IMR-90 (cell line): Measurements from ENCODE around the gene SDF2L1. TPM values are rescaled to one million over a fixed set of nuclear protein-coding genes. Genes with fewer than 3 reads are reported as not detected.

ENCODE experiments used
- ATAC-seq: fragments of 200-7000 bp; cut with Tn5 transposase; 2 replicates; pipeline ENCODE4 v1.9.1; 2020; ENCODE audit warnings: low read depth, mild to moderate bottlenecking, moderate library complexity
- BruUV-seq: library from RNA; stranded (reverse); fragments of 400-500 nt; replicated peaks from 2 replicates; lab custom pipeline; 2021; lab: Mats Ljungman, UMichigan
- CTCF ChIA-PET: fragments of 300-600 bp; formaldehyde crosslinking; extraction: SDS; loops from one replicate; lab custom pipeline; 2021; ENCODE audit warnings: antibody characterized with exemption; lab: Yijun Ruan, JAX
- POLR2A ChIA-PET: fragments of 300-600 bp; sonication (Branson Sonifier 250); formaldehyde crosslinking; loops from one replicate; lab custom pipeline; 2022; ENCODE audit warnings: antibody characterized with exemption; ENCODE audit not compliant: unreplicated experiment; lab: Charles Lee
- DNase-seq: peaks from one replicate; pipeline ENCODE4 v3.0.0; 2013
- H2AFZ ChIP-seq: replicated peaks from 2 replicates; pipeline ENCODE3; 2013; ENCODE audit warnings: low read length, mild to moderate bottlenecking; ENCODE audit not compliant: poor library complexity
- H2AK5ac ChIP-seq: 2 replicates; pipeline ENCODE4 v1.6.1; 2013; ENCODE audit warnings: low read depth, low read length, inconsistent platforms
- H2AK9ac ChIP-seq: replicated peaks from 2 replicates; pipeline ENCODE3; 2013; ENCODE audit warnings: mild to moderate bottlenecking, low read depth, low read length, moderate library complexity; ENCODE audit not compliant: poor library complexity
- H2BK120ac ChIP-seq: 2 replicates; pipeline ENCODE4 v1.6.1; 2013; ENCODE audit warnings: low read depth, low read length, inconsistent platforms
- H2BK15ac ChIP-seq: 3 replicates; pipeline ENCODE4 v1.6.1; 2013; ENCODE audit warnings: low read depth, low read length, inconsistent platforms
- H2BK20ac ChIP-seq: 2 replicates; pipeline ENCODE4 v1.6.1; 2013; ENCODE audit warnings: low read depth, mild to moderate bottlenecking, inconsistent platforms, low read length, moderate library complexity
- H2BK5ac ChIP-seq: 2 replicates; pipeline ENCODE4 v1.6.1; 2013; ENCODE audit warnings: mild to moderate bottlenecking, low read depth, low read length, inconsistent platforms; ENCODE audit not compliant: poor library complexity, severe bottlenecking
- H3K14ac ChIP-seq: replicated peaks from 2 replicates; pipeline ENCODE4 v1.6.1; 2013; ENCODE audit warnings: low read depth, low read length, inconsistent platforms
- H3K18ac ChIP-seq: 2 replicates; pipeline ENCODE4 v1.6.1; 2013; ENCODE audit warnings: low read depth, low read length, control low read depth
- H3K23ac ChIP-seq: 2 replicates; pipeline ENCODE4 v1.6.1; 2013; ENCODE audit warnings: low read depth, low read length, inconsistent platforms
- H3K27ac ChIP-seq: 2 replicates; pipeline ENCODE4 v1.5.1; 2013; ENCODE audit warnings: mild to moderate bottlenecking, control low read depth, low read length; ENCODE audit not compliant: insufficient read depth
- H3K27me3 ChIP-seq: 2 replicates; pipeline ENCODE4 v1.6.1; 2013; ENCODE audit warnings: low read length; ENCODE audit not compliant: control insufficient read depth, insufficient read depth
- H3K36me3 ChIP-seq: 2 replicates; pipeline ENCODE4 v1.6.1; 2013; ENCODE audit warnings: low read length, mixed read lengths; ENCODE audit not compliant: control insufficient read depth, insufficient read depth
- H3K4ac ChIP-seq: 2 replicates; pipeline ENCODE4 v1.6.1; 2013; ENCODE audit warnings: low read depth, low read length, inconsistent platforms
- H3K4me1 ChIP-seq: 2 replicates; pipeline ENCODE4 v1.6.1; 2013; ENCODE audit warnings: low read length, mixed read lengths; ENCODE audit not compliant: control insufficient read depth, insufficient read depth
- H3K4me2 ChIP-seq: 2 replicates; pipeline ENCODE4 v1.6.1; 2013; ENCODE audit warnings: low read depth, mild to moderate bottlenecking, control low read depth, low read length, moderate library complexity
- H3K4me3 ChIP-seq: 2 replicates; pipeline ENCODE4 v1.5.1; 2013; ENCODE audit warnings: low read depth, mild to moderate bottlenecking, control low read depth, low read length, moderate library complexity; ENCODE audit not compliant: insufficient read depth
- H3K56ac ChIP-seq: 2 replicates; pipeline ENCODE4 v1.6.1; 2013; ENCODE audit warnings: low read length, inconsistent platforms; ENCODE audit not compliant: insufficient read depth; ENCODE audit errors: extremely low read depth
- H3K79me1 ChIP-seq, 2 experiments: 2 replicates each; pipeline ENCODE4 v1.6.1; 2013; ENCODE audit warnings: low read length in 2 of 2, inconsistent platforms in 1 of 2, low read depth in 1 of 2
- H3K9ac ChIP-seq: 2 replicates; pipeline ENCODE4 v1.6.1; 2013; ENCODE audit warnings: low read depth, low read length, control low read depth
- H3K9me1 ChIP-seq: 2 replicates; pipeline ENCODE4 v1.6.1; 2013; ENCODE audit warnings: low read length, inconsistent platforms; ENCODE audit not compliant: insufficient read depth
- H3K9me3 ChIP-seq: 2 replicates; pipeline ENCODE4 v1.6.1; 2013; ENCODE audit warnings: low read length; ENCODE audit not compliant: control insufficient read depth, insufficient read depth
- H4K20me1 ChIP-seq: 2 replicates; pipeline ENCODE4 v1.6.1; 2013; ENCODE audit warnings: low read length, inconsistent platforms; ENCODE audit not compliant: insufficient read depth
- H4K5ac ChIP-seq: 2 replicates; pipeline ENCODE4 v1.6.1; 2013; ENCODE audit warnings: mild to moderate bottlenecking, low read depth, low read length, control low read depth
- H4K8ac ChIP-seq, 2 experiments: 2 replicates each; pipeline ENCODE4 v1.6.1; 2013; ENCODE audit warnings: low read depth in 2 of 2, low read length in 2 of 2, control low read depth in 1 of 2, inconsistent platforms in 1 of 2
- H4K91ac ChIP-seq: 2 replicates; pipeline ENCODE4 v1.6.1; 2013; ENCODE audit warnings: low read depth, low read length, inconsistent platforms; ENCODE audit not compliant: insufficient read depth
- CHD1 ChIP-seq: IDR thresholded peaks from 2 replicates; pipeline ENCODE4 v1.6.1; 2012; ENCODE audit warnings: low read depth, low read length, improper control_type of control experiment
- ELK1 ChIP-seq: fragments of 150-350 bp; IDR thresholded peaks from 2 replicates; pipeline ENCODE4 v1.6.1; 2016; ENCODE audit warnings: low read depth, mild to moderate bottlenecking, low read length, moderate library complexity, borderline replicate concordance
- NFE2L2 ChIP-seq: fragments of 150-350 bp; IDR thresholded peaks from 2 replicates; pipeline ENCODE4 v1.6.1; 2016; ENCODE audit warnings: low read depth, mild to moderate bottlenecking, low read length
- POLR2A ChIP-seq: IDR thresholded peaks from 2 replicates; pipeline ENCODE4 v1.6.1; 2012; ENCODE audit warnings: mild to moderate bottlenecking, low read depth, low read length
- WGBS, 2 experiments: methylation state at CpG; one replicate each; pipeline versions ENCODE4 v1.1.5 to v1.1.7; 2013; ENCODE audit warnings: missing lambda C conversion rate in 2 of 2; ENCODE audit not compliant: insufficient read length in 1 of 2; ENCODE audit errors: extremely low coverage in 2 of 2; 5-methylcytosine and 5-hydroxymethylcytosine counted together
- dilution Hi-C: fragments of 300-500 bp; cut with HindIII; formaldehyde crosslinking; loops from one replicate; pipeline ENCODE4 v1.14.3; 2018; ENCODE audit warnings: low sequenced_read_pairs; ENCODE audit not compliant: unreplicated experiment
- in situ Hi-C: fragments of 300-500 bp; cut with MboI; formaldehyde crosslinking; loops from 3 replicates; pipeline ENCODE4 v1.14.3; 2019; ENCODE audit warnings: low sequenced_read_pairs, inconsistent platforms, mixed read lengths
- intact Hi-C: fragments of 100-400 bp; cut with micrococcal nuclease; formaldehyde crosslinking; loops from 2 replicates; pipeline ENCODE4 v1.10.0; 2022
- polyA plus RNA-seq, 3 experiments: library from polyadenylated mRNA; depleted of rRNA; stranded (reverse); fragments of >200 nt; gene quantifications; 2 replicates each; pipeline ENCODE4 v1.2.3, GENCODE V29; 2012; ENCODE audit warnings: low replicate concordance in 1 of 3
- total RNA-seq: library from RNA; depleted of rRNA; stranded (reverse); fragments of >200 nt; gene quantifications from 2 replicates; pipeline ENCODE4 v1.2.3, GENCODE V29; 2012

Gene SDF2L1
- total and polyA plus RNA-seq, 2 of the 4 experiments (the other 2 are of a cell fraction), result 18.8 to 51.1 TPM

- Histone ChIP-seq H3K36me3 (peaks cover 45% of the 10 kb centered on the region), H3K4ac (no peak overlapping the region), H2AFZ (no peak overlapping the region), H3K4me2 (no peak overlapping the region), H3K56ac (no peak overlapping the region), H2AK9ac (no peak overlapping the region), H3K4me1 (no peaks in the 10 kb centered on the region), H3K9me1 (peaks cover 4% of the 10 kb centered on the region), H2AK5ac (no peak overlapping the region), H3K27me3 (no peaks in the 10 kb centered on the region), H3K27ac (no peak overlapping the region), H3K9me3 (no peaks in the 10 kb centered on the region), H2BK15ac (no peak overlapping the region), H4K91ac (no peak overlapping the region), H3K4me3 (no peak overlapping the region), H3K23ac (no peak overlapping the region), H4K20me1 (no peaks in the 10 kb centered on the region; the same call in 1 of the 2 replicates), H2BK20ac (no peak overlapping the region), H4K8ac (no peak overlapping the region), H3K9ac (no peak overlapping the region), H2BK5ac (no peak overlapping the region), H3K14ac (no peak overlapping the region), H2BK120ac (no peak overlapping the region), H3K18ac (no peak overlapping the region), H4K5ac (no peak overlapping the region), H3K79me1 (peaks cover 20 to 28% of the 10 kb centered on the region in 2 experiments)
- no peak for ATAC-seq
- no peak for TF ChIP-seq CHD1
- TF ChIP-seq ELK1, result no peak
- no peak for TF ChIP-seq POLR2A
- TF ChIP-seq NFE2L2, result no peak
- no peak for DNase-seq
- ChIA-PET POLR2A (no interaction called here), CTCF (no interaction called here)
- no TSS peak for BruUV-seq
- intact Hi-C loops (no loop called here), in situ Hi-C loops (no loop called here), dilution Hi-C loops (no loop called here)
- WGBS, 2 experiments, result 90% methylated on average over 4 of the region's 12 CpGs; no CpG with 5 or more reads in 1 of the 2 experiments
Measured at GRCh38 chr22:21673534-21674321, 31.6 kb downstream of the SDF2L1 start.
